Lower lobe of right lung (tissue), 2 donors: ENCODE measurements around the gene GPR107. TPM values are rescaled to one million over a fixed set of nuclear protein-coding genes. Genes with fewer than 3 reads are reported as not detected.
A peak's percentile ranks its signal among the peaks of the same experiment; 100 is the strongest.

ENCODE experiments used
- ATAC-seq, 2 donors: fragments of 200-7000 bp; cut with Tn5 transposase; one replicate each; pipeline ENCODE4 v1.9.1; 2020 to 2022; ENCODE audit warnings: mild to moderate bottlenecking in 2 of 2, moderate library complexity in 2 of 2
- DNase-seq: peaks from one replicate; pipeline ENCODE4 v3.0.0-alpha.2; 2020
- H3K27ac ChIP-seq: fragments of 200-600 bp; one replicate; pipeline ENCODE4 v1.8.0; 2022
- H3K27me3 ChIP-seq: fragments of 200-600 bp; one replicate; pipeline ENCODE4 v1.8.0; 2022; ENCODE audit warnings: low read depth
- H3K36me3 ChIP-seq: fragments of 200-600 bp; one replicate; pipeline ENCODE4 v1.8.0; 2022; ENCODE audit warnings: mild to moderate bottlenecking
- H3K4me1 ChIP-seq: fragments of 200-600 bp; one replicate; pipeline ENCODE4 v1.8.0; 2022
- H3K4me3 ChIP-seq: fragments of 200-600 bp; one replicate; pipeline ENCODE4 v1.8.0; 2022; ENCODE audit warnings: mild to moderate bottlenecking
- H3K9me3 ChIP-seq: fragments of 200-600 bp; one replicate; pipeline ENCODE4 v1.8.0; 2022
- intact Hi-C: fragments of 100-400 bp; cut with DNase I; formaldehyde crosslinking; loops from one replicate; pipeline ENCODE4 v1.11.0; 2022
- total RNA-seq: library from RNA; stranded (reverse); fragmentation: NEBNext Ultra II Directional; extraction: Animal tissue kit (Norgen Biotek cat#: 25700); gene quantifications from one replicate; pipeline ENCODE4 v1.2.1, GENCODE V29; 2021
- TF ChIP-seq, protein P1 (sequence below): fragments of 200-600 bp; IDR thresholded peaks from one replicate; pipeline ENCODE4 v1.8.0; 2022; ENCODE audit warnings: antibody characterized with exemption, mild to moderate bottlenecking
- donor health status: DM: no; HTN: yes; CAD: no; lungs with severe emphysema.

GPR107 gene
- total RNA-seq, 1 donor from 2014 or later: 43.0 TPM

GRCh38 chr9:130034570-130034969 lies 19.1 kb upstream of the GPR107 start:
- ATAC-seq (no peak), DNase-seq (no peak)
- TF ChIP-seq, protein P1, sequence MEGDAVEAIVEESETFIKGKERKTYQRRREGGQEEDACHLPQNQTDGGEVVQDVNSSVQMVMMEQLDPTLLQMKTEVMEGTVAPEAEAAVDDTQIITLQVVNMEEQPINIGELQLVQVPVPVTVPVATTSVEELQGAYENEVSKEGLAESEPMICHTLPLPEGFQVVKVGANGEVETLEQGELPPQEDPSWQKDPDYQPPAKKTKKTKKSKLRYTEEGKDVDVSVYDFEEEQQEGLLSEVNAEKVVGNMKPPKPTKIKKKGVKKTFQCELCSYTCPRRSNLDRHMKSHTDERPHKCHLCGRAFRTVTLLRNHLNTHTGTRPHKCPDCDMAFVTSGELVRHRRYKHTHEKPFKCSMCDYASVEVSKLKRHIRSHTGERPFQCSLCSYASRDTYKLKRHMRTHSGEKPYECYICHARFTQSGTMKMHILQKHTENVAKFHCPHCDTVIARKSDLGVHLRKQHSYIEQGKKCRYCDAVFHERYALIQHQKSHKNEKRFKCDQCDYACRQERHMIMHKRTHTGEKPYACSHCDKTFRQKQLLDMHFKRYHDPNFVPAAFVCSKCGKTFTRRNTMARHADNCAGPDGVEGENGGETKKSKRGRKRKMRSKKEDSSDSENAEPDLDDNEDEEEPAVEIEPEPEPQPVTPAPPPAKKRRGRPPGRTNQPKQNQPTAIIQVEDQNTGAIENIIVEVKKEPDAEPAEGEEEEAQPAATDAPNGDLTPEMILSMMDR: no peak
- Histone ChIP-seq H3K9me3 (no peaks in the 10 kb centered on the region), H3K27me3 (no peaks in the 10 kb centered on the region), H3K27ac (no peak overlapping the region), H3K4me3 (no peak overlapping the region), H3K4me1 (peaks cover 54% of the 10 kb centered on the region), H3K36me3 (no peaks in the 10 kb centered on the region)
- intact Hi-C loops: no loop called here

GRCh38 chr9:130036099-130036498 lies 17.6 kb upstream of the GPR107 start:
- intact Hi-C loops: no loop called here
- Histone ChIP-seq H3K4me3 (no peak overlapping the region), H3K4me1 (peaks cover 55% of the 10 kb centered on the region), H3K27me3 (no peaks in the 10 kb centered on the region), H3K36me3 (no peaks in the 10 kb centered on the region), H3K9me3 (no peaks in the 10 kb centered on the region), H3K27ac (no peak overlapping the region)
- ATAC-seq (peak; percentile 70 to 84), DNase-seq (no peak)
- TF ChIP-seq, protein P1: no peak

- H3K4me1 ChIP-seq: peaks cover 60% of the 10 kb centered on the region
- intact Hi-C loops: no loop called here
- DNase-seq: no peak
- no peaks in the 10 kb centered on the region for H3K9me3 ChIP-seq
- TF ChIP-seq, protein P1: no peak
- no peaks in the 10 kb centered on the region for H3K27me3 ChIP-seq
- H3K4me3 ChIP-seq: peak overlapping the region; percentile 16
- no peaks in the 10 kb centered on the region for H3K36me3 ChIP-seq
- peak overlapping the region; percentile 3 for H3K27ac ChIP-seq
- no peak for ATAC-seq
Observed at GRCh38 chr9:130039528-130040147, 14.1 kb upstream of the GPR107 start.

DNA sequence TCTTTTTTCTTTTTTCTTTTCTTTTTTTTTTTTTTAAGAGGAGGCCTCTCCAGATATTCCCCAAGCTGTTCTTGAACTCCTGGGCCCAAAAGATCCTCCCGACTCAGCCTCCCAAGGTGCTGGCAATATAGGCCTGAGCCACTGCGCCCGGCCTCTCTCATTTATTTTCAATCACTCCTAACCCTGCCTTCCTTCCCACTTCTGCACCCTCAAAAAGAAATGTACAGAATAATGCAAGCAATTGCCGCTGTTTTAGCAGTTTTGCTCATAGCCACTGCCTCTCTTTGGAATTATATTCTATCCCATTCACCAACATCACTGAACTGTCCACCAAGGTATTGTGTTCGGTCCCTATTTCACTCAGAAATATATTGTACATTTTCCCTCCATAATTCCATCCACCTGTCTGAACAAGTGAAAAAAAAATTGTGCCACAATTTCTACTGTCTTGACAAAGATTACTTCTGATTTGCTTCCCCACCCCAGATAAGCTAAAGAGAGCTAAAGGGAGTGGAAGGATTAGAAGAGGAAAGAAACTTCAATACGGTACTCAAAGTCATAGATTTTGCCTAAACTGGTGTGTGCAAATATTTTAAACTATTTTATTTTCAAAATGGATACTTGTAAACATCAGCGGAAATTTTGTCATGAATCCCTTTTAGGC lies 12.6 kb upstream of the GPR107 start:
- Histone ChIP-seq H3K27me3 (no peaks in the 10 kb centered on the region), H3K27ac (peak overlapping the region; percentile 92), H3K4me3 (peak overlapping the region; percentile 85), H3K4me1 (peaks cover 52% of the 10 kb centered on the region), H3K9me3 (no peaks in the 10 kb centered on the region), H3K36me3 (no peaks in the 10 kb centered on the region)
- DNase-seq (no peak), ATAC-seq (no peak)
- intact Hi-C loops: no loop called here
- TF ChIP-seq, protein P1: no peak

- Histone ChIP-seq H3K27ac (peak overlapping the region; percentile 92), H3K27me3 (no peaks in the 10 kb centered on the region), H3K4me3 (peak overlapping the region; percentile 85), H3K4me1 (peaks cover 47% of the 10 kb centered on the region), H3K36me3 (no peaks in the 10 kb centered on the region), H3K9me3 (no peaks in the 10 kb centered on the region)
- TF ChIP-seq, protein P1: no peak
- DNase-seq (no peak), ATAC-seq (peak; percentile 2 to 4)
- intact Hi-C loops: no loop called here
Observed at GRCh38 chr9:130041648-130042405, 11.9 kb upstream of the GPR107 start.
